Measurements from ENCODE around the gene CYP24A1. TPM values are rescaled to one million over a fixed set of nuclear protein-coding genes. Genes with fewer than 3 reads are reported as not detected.
A peak's percentile ranks its signal among the peaks of the same experiment; 100 is the strongest.

The CYP24A1 gene
- total RNA-seq, 1 donor from 2014 or later, result not detected

- H3K9me3 Mint-ChIP-seq, result no peaks in the 10 kb centered on the region
- Histone ChIP-seq H3K27me3 (no peaks in the 10 kb centered on the region), H3K9ac (no peak overlapping the region), H3K36me3 (no peaks in the 10 kb centered on the region), H3K79me2 (ENCODE audit: low read depth) (no peaks in the 10 kb centered on the region), H3K27ac (no peak overlapping the region), H3K9me3 (ENCODE audit: low read depth) (no peaks in the 10 kb centered on the region), H3K4me2 (no peak overlapping the region), H2AFZ (replicated peaks) (peak overlapping the region; percentile 2), H3K4me3 (no peak overlapping the region), H4K20me1 (ENCODE audit: low read depth) (no peaks in the 10 kb centered on the region), H3F3A (ENCODE audit: low read depth) (no peaks in the 10 kb centered on the region), H3K4me1 (no peaks in the 10 kb centered on the region)
- H3K27me3 Mint-ChIP-seq (ENCODE audit: insufficient read depth, low read depth), result no peaks in the 10 kb centered on the region
- no peak overlapping the region for H3K4me3 Mint-ChIP-seq
- TF ChIP-seq EZH2 (IDR thresholded peaks at IDR 0.05) (no peak), EZH2phosphoT487 (IDR thresholded peaks at IDR 0.05) (no peak), CTCF (IDR thresholded peaks at IDR 0.05) (peak; percentile 89)
- H3K27ac Mint-ChIP-seq, result no peak overlapping the region
- no peaks in the 10 kb centered on the region for H3K36me3 Mint-ChIP-seq
- peak; percentile 73 for DNase-seq (ENCODE audit: low spot score)
- peaks cover 9% of the 10 kb centered on the region for H3K4me1 Mint-ChIP-seq
Observed at GRCh38 chr20:54199721-54200176, 26.0 kb upstream of the CYP24A1 start.

- no peaks in the 10 kb centered on the region for H3K27me3 ChIP-seq
- Mint-ChIP-seq H3K36me3 (no peaks in the 10 kb centered on the region), H3K9me3 (no peaks in the 10 kb centered on the region), H3K4me1 (peaks cover 9% of the 10 kb centered on the region), H3K27me3 (ENCODE audit: insufficient read depth, low read depth) (no peaks in the 10 kb centered on the region), H3K27ac (no peak overlapping the region), H3K4me3 (no peak overlapping the region)
- no peak overlapping the region for H3K9ac ChIP-seq
- no peaks in the 10 kb centered on the region for H3K9me3 ChIP-seq (ENCODE audit: low read depth)
- H3K4me3 ChIP-seq, result no peak overlapping the region
- no peaks in the 10 kb centered on the region for H3K79me2 ChIP-seq (ENCODE audit: low read depth)
- no peak for DNase-seq (ENCODE audit: low spot score)
- no peak for TF ChIP-seq EZH2 (IDR thresholded peaks at IDR 0.05)
- no peak for TF ChIP-seq CTCF (IDR thresholded peaks at IDR 0.05)
- TF ChIP-seq EZH2phosphoT487 (IDR thresholded peaks at IDR 0.05), result no peak
- H3F3A ChIP-seq (ENCODE audit: low read depth), result no peaks in the 10 kb centered on the region
- H3K36me3 ChIP-seq, result no peaks in the 10 kb centered on the region
- peak overlapping the region; percentile 2 for H2AFZ ChIP-seq (replicated peaks)
- no peak overlapping the region for H3K4me2 ChIP-seq
- no peaks in the 10 kb centered on the region for H3K4me1 ChIP-seq
- no peaks in the 10 kb centered on the region for H4K20me1 ChIP-seq (ENCODE audit: low read depth)
- H3K27ac ChIP-seq, result no peak overlapping the region
Observed at GRCh38 chr20:54199283-54199682, 25.5 kb upstream of the CYP24A1 start.

- no peaks in the 10 kb centered on the region for H3K36me3 ChIP-seq
- H3K4me1 ChIP-seq, result no peaks in the 10 kb centered on the region
- no peaks in the 10 kb centered on the region for H3K27me3 ChIP-seq
- Mint-ChIP-seq H3K27ac (no peak overlapping the region), H3K36me3 (no peaks in the 10 kb centered on the region), H3K9me3 (no peaks in the 10 kb centered on the region), H3K4me3 (no peak overlapping the region), H3K4me1 (peaks cover 9% of the 10 kb centered on the region), H3K27me3 (ENCODE audit: insufficient read depth, low read depth) (no peaks in the 10 kb centered on the region)
- H3F3A ChIP-seq (ENCODE audit: low read depth), result no peaks in the 10 kb centered on the region
- H3K27ac ChIP-seq, result no peak overlapping the region
- H2AFZ ChIP-seq (replicated peaks), result no peak overlapping the region
- no peak for TF ChIP-seq EZH2 (IDR thresholded peaks at IDR 0.05)
- peak; percentile 45 for TF ChIP-seq CTCF (IDR thresholded peaks at IDR 0.05)
- no peak for TF ChIP-seq EZH2phosphoT487 (IDR thresholded peaks at IDR 0.05)
- no peaks in the 10 kb centered on the region for H3K9me3 ChIP-seq (ENCODE audit: low read depth)
- no peaks in the 10 kb centered on the region for H3K79me2 ChIP-seq (ENCODE audit: low read depth)
- H3K4me3 ChIP-seq, result no peak overlapping the region
- DNase-seq (ENCODE audit: low spot score), result peak; percentile 43
- no peaks in the 10 kb centered on the region for H4K20me1 ChIP-seq (ENCODE audit: low read depth)
- no peak overlapping the region for H3K4me2 ChIP-seq
- H3K9ac ChIP-seq, result no peak overlapping the region
Observed at GRCh38 chr20:54197621-54198604, 24.1 kb upstream of the CYP24A1 start.

Data from neural progenitor cell (in vitro differentiated cells).